SH-SY5Y (cell line): ENCODE data around the gene CMTM2.

Source experiments
- GATA2 ChIP-seq: IDR thresholded peaks from 2 replicates; pipeline ENCODE4 v1.6.1; 2011; ENCODE audit warnings: mild to moderate bottlenecking, low read depth, low read length
- GATA3 ChIP-seq: IDR thresholded peaks from 2 replicates; pipeline ENCODE4 v1.6.1; 2011; ENCODE audit warnings: low read depth, mild to moderate bottlenecking, low read length, moderate library complexity

GRCh38 chr16:66548868-66549267, 30.4 kb upstream of the CMTM2 start:
- TF ChIP-seq GATA2, result no peak
- no peak for TF ChIP-seq GATA3
